ENCODE results near the gene PFDN1. TPM values are rescaled to one million over a fixed set of nuclear protein-coding genes. Genes with fewer than 3 reads are reported as not detected.
A peak's percentile ranks its signal among the peaks of the same experiment; 100 is the strongest.

The PFDN1 gene
- total and polyA plus RNA-seq, 8 donors = 45.7 to 98.9 (median 87.3) TPM

DNA sequence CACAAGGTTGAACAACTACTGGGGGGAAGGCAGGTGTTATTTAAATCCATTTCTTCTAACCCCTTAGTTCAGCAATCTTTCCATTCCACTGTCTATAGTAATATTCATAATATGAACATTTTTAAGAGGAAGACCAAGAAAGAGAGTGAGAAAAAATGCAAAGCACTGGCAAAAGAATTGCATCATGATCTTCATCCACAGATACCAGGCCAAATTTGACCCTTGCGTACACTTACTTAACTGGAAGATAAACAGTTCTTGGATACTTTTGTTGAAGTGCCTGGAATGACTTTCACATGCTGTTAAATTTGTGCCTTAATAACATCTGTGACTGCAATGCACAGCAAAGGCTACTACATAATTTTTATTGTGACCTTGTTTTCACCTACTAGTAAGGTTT is 1.8 kb downstream of the PFDN1 start:
- TF ChIP-seq, protein P1, sequence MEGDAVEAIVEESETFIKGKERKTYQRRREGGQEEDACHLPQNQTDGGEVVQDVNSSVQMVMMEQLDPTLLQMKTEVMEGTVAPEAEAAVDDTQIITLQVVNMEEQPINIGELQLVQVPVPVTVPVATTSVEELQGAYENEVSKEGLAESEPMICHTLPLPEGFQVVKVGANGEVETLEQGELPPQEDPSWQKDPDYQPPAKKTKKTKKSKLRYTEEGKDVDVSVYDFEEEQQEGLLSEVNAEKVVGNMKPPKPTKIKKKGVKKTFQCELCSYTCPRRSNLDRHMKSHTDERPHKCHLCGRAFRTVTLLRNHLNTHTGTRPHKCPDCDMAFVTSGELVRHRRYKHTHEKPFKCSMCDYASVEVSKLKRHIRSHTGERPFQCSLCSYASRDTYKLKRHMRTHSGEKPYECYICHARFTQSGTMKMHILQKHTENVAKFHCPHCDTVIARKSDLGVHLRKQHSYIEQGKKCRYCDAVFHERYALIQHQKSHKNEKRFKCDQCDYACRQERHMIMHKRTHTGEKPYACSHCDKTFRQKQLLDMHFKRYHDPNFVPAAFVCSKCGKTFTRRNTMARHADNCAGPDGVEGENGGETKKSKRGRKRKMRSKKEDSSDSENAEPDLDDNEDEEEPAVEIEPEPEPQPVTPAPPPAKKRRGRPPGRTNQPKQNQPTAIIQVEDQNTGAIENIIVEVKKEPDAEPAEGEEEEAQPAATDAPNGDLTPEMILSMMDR (IDR thresholded peaks at IDR 0.05) = no peak
- peak; percentile 27 for ATAC-seq
- Histone ChIP-seq H3K27me3 (no peaks in the 10 kb centered on the region), H3K36me3 (peaks cover 0 to 18% of the 10 kb centered on the region in 2 donors), H3K9me3 (no peaks in the 10 kb centered on the region), H3K4me3 (no peak overlapping the region), H3K4me1 (peaks cover 7 to 53% of the 10 kb centered on the region in 2 donors), H3K27ac (peak overlapping the region in 1 of 2 donors; percentile 29)
- intact Hi-C loops (cut with DNase I) = no loop called here
- DNase-seq = no peak

DNA sequence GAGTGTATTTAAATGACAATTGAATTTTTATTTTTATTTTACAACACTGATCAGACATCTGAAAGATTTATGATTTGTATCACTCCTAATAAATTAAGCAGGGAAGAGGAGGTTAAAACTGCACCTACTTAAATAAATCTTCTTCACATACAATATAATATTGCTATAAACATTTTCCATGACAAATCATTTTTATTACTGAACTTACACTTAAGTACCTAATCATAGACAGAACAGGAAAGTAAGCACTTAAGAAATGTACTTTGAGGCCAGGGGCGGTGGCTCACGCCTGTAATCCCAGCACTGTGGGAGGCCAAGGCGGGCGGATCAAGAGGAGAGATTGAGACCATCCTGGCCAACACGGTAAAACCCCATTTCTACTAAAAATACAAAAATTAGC is 3.8 kb downstream of the PFDN1 start:
- Histone ChIP-seq H3K36me3 (peaks cover 0 to 18% of the 10 kb centered on the region in 2 donors), H3K4me3 (no peak overlapping the region), H3K27me3 (no peaks in the 10 kb centered on the region), H3K4me1 (peaks cover 7 to 68% of the 10 kb centered on the region in 2 donors), H3K27ac (peak overlapping the region; percentile 42 to 67), H3K9me3 (no peaks in the 10 kb centered on the region)
- DNase-seq (no peak), ATAC-seq (peak; percentile 32)
- intact Hi-C loops (cut with DNase I) = no loop called here
- TF ChIP-seq, protein P1 (IDR thresholded peaks at IDR 0.05) = no peak

DNA sequence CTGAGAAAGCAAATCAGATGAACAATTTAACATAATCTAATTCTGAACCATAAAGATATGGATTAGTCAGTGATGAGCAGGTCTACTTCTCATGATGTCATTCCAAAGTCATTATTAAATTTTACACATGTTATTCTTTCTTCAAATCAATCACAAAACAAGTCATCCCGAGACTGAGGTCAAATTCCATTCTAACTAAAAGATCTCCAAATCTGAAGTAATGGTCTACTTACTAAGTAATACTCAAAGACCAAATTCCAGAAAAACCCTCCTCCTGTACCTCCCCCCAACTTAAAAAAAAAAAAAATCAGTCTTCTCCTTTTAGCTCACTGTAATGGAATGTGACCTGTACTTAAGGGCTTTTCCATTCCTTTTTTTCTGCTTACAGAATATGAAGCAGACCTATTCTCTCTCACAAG is 4.7 kb downstream of the PFDN1 start:
- peaks cover 0 to 18% of the 10 kb centered on the region in 2 donors for H3K36me3 ChIP-seq
- peak in 1 of 4 donors; percentile 24 for DNase-seq
- intact Hi-C loops (cut with DNase I) = no loop called here
- no peak overlapping the region for H3K4me3 ChIP-seq
- H3K27ac ChIP-seq = peak overlapping the region; percentile 42 to 67
- TF ChIP-seq, protein P1 (IDR thresholded peaks at IDR 0.05) = no peak
- H3K9me3 ChIP-seq = no peaks in the 10 kb centered on the region
- H3K27me3 ChIP-seq = no peaks in the 10 kb centered on the region
- peaks cover 8 to 69% of the 10 kb centered on the region in 2 donors for H3K4me1 ChIP-seq
- ATAC-seq = peak; percentile 62

DNA sequence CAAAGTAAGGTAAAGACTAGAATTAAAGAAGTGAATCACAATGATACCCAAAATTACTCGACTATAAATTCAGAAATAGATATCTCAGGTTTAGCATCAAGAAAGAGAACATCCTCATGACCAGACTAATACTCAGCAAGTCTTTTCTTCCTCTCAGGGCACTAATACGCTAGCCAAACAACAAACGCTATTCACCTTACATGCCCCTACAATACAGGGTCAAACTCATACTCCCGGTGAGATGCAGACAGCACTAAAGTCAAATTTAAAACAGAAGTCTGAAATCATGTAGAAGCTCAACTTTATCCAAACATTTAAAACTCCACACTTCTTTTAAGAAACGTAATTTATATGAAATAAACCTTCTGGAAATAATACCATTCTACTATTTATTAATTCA is 5.6 kb downstream of the PFDN1 start:
- Histone ChIP-seq H3K27me3 (no peaks in the 10 kb centered on the region), H3K4me3 (no peak overlapping the region), H3K36me3 (peaks cover 0 to 18% of the 10 kb centered on the region in 2 donors), H3K4me1 (peaks cover 13 to 77% of the 10 kb centered on the region in 2 donors), H3K27ac (peak overlapping the region; percentile 19 to 42), H3K9me3 (no peaks in the 10 kb centered on the region)
- intact Hi-C loops (cut with DNase I) = no loop called here
- TF ChIP-seq, protein P1 (IDR thresholded peaks at IDR 0.05) = no peak
- ATAC-seq (no peak), DNase-seq (no peak)

DNA sequence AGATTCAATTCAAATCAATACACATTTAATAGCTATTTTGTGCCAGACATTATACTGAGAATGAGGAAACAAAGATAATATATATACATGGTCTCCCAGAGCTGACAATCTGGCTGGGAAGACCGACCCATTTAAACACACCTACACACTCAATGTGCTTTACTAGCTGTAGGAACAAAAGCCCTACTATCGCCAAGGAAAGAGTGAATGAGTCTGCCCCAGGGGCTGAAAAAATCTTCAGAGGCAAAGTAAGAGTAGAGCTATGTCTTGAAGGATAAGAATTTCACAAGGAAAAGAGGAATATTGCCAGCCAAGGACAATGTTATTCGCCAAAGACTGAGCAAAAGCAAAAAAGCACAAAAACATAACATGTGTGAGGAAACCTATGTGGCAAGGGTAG is 6.6 kb downstream of the PFDN1 start:
- TF ChIP-seq, protein P1 (IDR thresholded peaks at IDR 0.05) = no peak
- Histone ChIP-seq H3K36me3 (peaks cover 0 to 18% of the 10 kb centered on the region in 2 donors), H3K4me3 (no peak overlapping the region), H3K4me1 (peaks cover 6 to 76% of the 10 kb centered on the region in 2 donors), H3K9me3 (no peaks in the 10 kb centered on the region), H3K27me3 (no peaks in the 10 kb centered on the region), H3K27ac (peak overlapping the region in 1 of 2 donors; percentile 5)
- DNase-seq (no peak), ATAC-seq (no peak)
- intact Hi-C loops (cut with DNase I) = no loop called here

Data from left lung (tissue), 10 donors.